Measurements from ENCODE around the gene POU6F1. TPM values are rescaled to one million over a fixed set of nuclear protein-coding genes. Genes with fewer than 3 reads are reported as not detected.

POU6F1 gene
- total and polyA plus RNA-seq, 2 donors from 2014 or later, result 5.2 to 20.0 TPM

- no peak for TF ChIP-seq CTCF (IDR thresholded peaks at IDR 0.05; ENCODE audit: borderline replicate concordance, extremely low read depth, insufficient read depth)
- no peak overlapping the region for H3K9ac ChIP-seq (ENCODE audit: low read length in 3 of 3)
- no peak for FAIRE-seq
Observed at GRCh38 chr12:51188359-51189051, 29.4 kb downstream of the POU6F1 start.

GRCh38 chr12:51187370-51187987, 30.4 kb downstream of the POU6F1 start:
- no peak for FAIRE-seq
- no peak overlapping the region for H3K9ac ChIP-seq (ENCODE audit: low read length in 3 of 3)

More at GRCh38 chr12:51188359-51189051, 29.4 kb downstream of the POU6F1 start:
- H3K4me1 ChIP-seq (ENCODE audit: control insufficient read depth in 2 of 3, insufficient read depth in 2 of 3, low read depth in 1 of 3, low read length in 3 of 3), result peaks cover 0 to 8% (median 4%) of the 10 kb centered on the region in 3 donors
- no peak overlapping the region for H3K4me3 ChIP-seq (ENCODE audit: low read length in 3 of 3)
- intact Hi-C loops (cut with DNase I), result no loop called here
- H3K27ac ChIP-seq (ENCODE audit: low read depth in 2 of 2, low read length in 2 of 2), result no peak overlapping the region
- peaks cover 0 to 8% (median 2%) of the 10 kb centered on the region in 3 donors for H3K36me3 ChIP-seq (ENCODE audit: control insufficient read depth in 2 of 3, insufficient read depth in 3 of 3, low read length in 3 of 3)
- H3K9me3 ChIP-seq (ENCODE audit: control insufficient read depth in 2 of 3, insufficient read depth in 1 of 3, low read length in 3 of 3), result no peaks in the 10 kb centered on the region
- DNase-seq, result peak; percentile 31 to 76 (median 35)
- no peaks in the 10 kb centered on the region for H3K27me3 ChIP-seq (ENCODE audit: control insufficient read depth, insufficient read depth, low read length)

GRCh38 chr12:51186465-51187085, 31.3 kb downstream of the POU6F1 start:
- intact Hi-C loops (cut with DNase I), result no loop called here
- Histone ChIP-seq H3K4me3 (ENCODE audit: low read length in 3 of 3) (no peak overlapping the region), H3K27ac (ENCODE audit: low read depth in 2 of 2, low read length in 2 of 2) (no peak overlapping the region), H3K9ac (ENCODE audit: low read length in 3 of 3) (no peak overlapping the region), H3K9me3 (ENCODE audit: control insufficient read depth in 2 of 3, insufficient read depth in 1 of 3, low read length in 3 of 3) (no peaks in the 10 kb centered on the region), H3K36me3 (ENCODE audit: control insufficient read depth in 2 of 3, insufficient read depth in 3 of 3, low read length in 3 of 3) (peaks cover 0 to 8% (median 2%) of the 10 kb centered on the region in 3 donors), H3K4me1 (ENCODE audit: control insufficient read depth in 2 of 3, insufficient read depth in 2 of 3, low read depth in 1 of 3, low read length in 3 of 3) (peaks cover 0 to 10% (median 4%) of the 10 kb centered on the region in 3 donors), H3K27me3 (ENCODE audit: control insufficient read depth, insufficient read depth, low read length) (no peaks in the 10 kb centered on the region)
- DNase-seq (no peak), FAIRE-seq (no peak)
- no peak for TF ChIP-seq CTCF (IDR thresholded peaks at IDR 0.05; ENCODE audit: borderline replicate concordance, extremely low read depth, insufficient read depth)

More at GRCh38 chr12:51187370-51187987, 30.4 kb downstream of the POU6F1 start:
- H3K9me3 ChIP-seq (ENCODE audit: control insufficient read depth in 2 of 3, insufficient read depth in 1 of 3, low read length in 3 of 3), result no peaks in the 10 kb centered on the region
- DNase-seq, result no peak
- peaks cover 0 to 8% (median 2%) of the 10 kb centered on the region in 3 donors for H3K36me3 ChIP-seq (ENCODE audit: control insufficient read depth in 2 of 3, insufficient read depth in 3 of 3, low read length in 3 of 3)
- intact Hi-C loops (cut with DNase I), result no loop called here
- H3K4me1 ChIP-seq (ENCODE audit: control insufficient read depth in 2 of 3, insufficient read depth in 2 of 3, low read depth in 1 of 3, low read length in 3 of 3), result peaks cover 0 to 10% (median 4%) of the 10 kb centered on the region in 3 donors
- H3K27me3 ChIP-seq (ENCODE audit: control insufficient read depth, insufficient read depth, low read length), result no peaks in the 10 kb centered on the region
- no peak overlapping the region for H3K27ac ChIP-seq (ENCODE audit: low read depth in 2 of 2, low read length in 2 of 2)
- no peak overlapping the region for H3K4me3 ChIP-seq (ENCODE audit: low read length in 3 of 3)
- TF ChIP-seq CTCF (IDR thresholded peaks at IDR 0.05; ENCODE audit: borderline replicate concordance, extremely low read depth, insufficient read depth), result no peak
